Nephron (organoid): ENCODE data around the gene SAMD3.

Source experiments
- H3K27ac Mint-ChIP-seq, 3 experiments: 2 replicates each; pipeline ENCODE4 v1.8.0; 2020; ENCODE audit warnings: mixed read lengths in 3 of 3, mild to moderate bottlenecking in 2 of 3, moderate library complexity in 1 of 3
- H3K27me3 Mint-ChIP-seq: 2 replicates; pipeline ENCODE4 v1.8.0; 2021; ENCODE audit warnings: low read depth, mild to moderate bottlenecking, moderate library complexity, mixed read lengths
- H3K36me3 Mint-ChIP-seq: 2 replicates; pipeline ENCODE4 v1.8.0; 2020; ENCODE audit warnings: low read depth, mixed read lengths
- H3K4me1 Mint-ChIP-seq: 2 replicates; pipeline ENCODE4 v1.8.0; 2020; ENCODE audit warnings: mixed read lengths
- H3K4me3 Mint-ChIP-seq, 3 experiments: 2 replicates each; pipeline ENCODE4 v1.8.0; 2020; ENCODE audit warnings: mild to moderate bottlenecking in 3 of 3, mixed read lengths in 3 of 3, moderate library complexity in 2 of 3
- H3K9me3 Mint-ChIP-seq: 2 replicates; pipeline ENCODE4 v1.8.0; 2020; ENCODE audit warnings: mixed read lengths
- TF ChIP-seq, protein P1 (sequence below), 3 experiments: fragments of 200-600 bp; sonication (generic); IDR thresholded peaks; one replicate each; pipeline ENCODE4 v1.5.0; 2021; ENCODE audit warnings: antibody characterized with exemption in 3 of 3; ENCODE audit not compliant: unreplicated experiment in 3 of 3

Gene SAMD3

DNA sequence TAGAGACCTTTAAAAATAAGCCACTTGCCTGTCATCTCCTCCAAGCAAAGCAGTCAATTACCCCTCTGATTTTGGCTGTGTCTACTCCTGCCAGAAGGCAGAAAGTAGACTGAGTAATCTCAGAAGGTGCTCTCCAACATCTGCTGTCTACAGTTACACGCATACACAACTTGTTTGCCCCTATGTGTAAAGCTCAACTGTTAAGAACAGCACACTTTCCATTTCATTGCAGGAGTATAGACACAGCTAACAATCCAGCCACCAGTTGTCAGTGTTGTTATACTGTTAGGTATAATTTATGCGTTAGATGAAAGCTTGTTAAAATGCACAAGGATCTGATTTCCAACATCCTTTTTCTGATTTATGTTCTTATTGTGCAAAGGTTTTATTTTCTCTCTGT, 88.2 kb downstream of the SAMD3 start:
- H3K27ac Mint-ChIP-seq, result no peak overlapping the region
- no peaks in the 10 kb centered on the region for H3K9me3 Mint-ChIP-seq
- no peak overlapping the region for H3K4me3 Mint-ChIP-seq
- H3K36me3 Mint-ChIP-seq, result peaks cover 49% of the 10 kb centered on the region
- TF ChIP-seq, protein P1, sequence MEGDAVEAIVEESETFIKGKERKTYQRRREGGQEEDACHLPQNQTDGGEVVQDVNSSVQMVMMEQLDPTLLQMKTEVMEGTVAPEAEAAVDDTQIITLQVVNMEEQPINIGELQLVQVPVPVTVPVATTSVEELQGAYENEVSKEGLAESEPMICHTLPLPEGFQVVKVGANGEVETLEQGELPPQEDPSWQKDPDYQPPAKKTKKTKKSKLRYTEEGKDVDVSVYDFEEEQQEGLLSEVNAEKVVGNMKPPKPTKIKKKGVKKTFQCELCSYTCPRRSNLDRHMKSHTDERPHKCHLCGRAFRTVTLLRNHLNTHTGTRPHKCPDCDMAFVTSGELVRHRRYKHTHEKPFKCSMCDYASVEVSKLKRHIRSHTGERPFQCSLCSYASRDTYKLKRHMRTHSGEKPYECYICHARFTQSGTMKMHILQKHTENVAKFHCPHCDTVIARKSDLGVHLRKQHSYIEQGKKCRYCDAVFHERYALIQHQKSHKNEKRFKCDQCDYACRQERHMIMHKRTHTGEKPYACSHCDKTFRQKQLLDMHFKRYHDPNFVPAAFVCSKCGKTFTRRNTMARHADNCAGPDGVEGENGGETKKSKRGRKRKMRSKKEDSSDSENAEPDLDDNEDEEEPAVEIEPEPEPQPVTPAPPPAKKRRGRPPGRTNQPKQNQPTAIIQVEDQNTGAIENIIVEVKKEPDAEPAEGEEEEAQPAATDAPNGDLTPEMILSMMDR (IDR thresholded peaks at IDR 0.05; ENCODE audit: unreplicated experiment in 3 of 3), result no peak
- peaks cover 5% of the 10 kb centered on the region for H3K4me1 Mint-ChIP-seq
- no peaks in the 10 kb centered on the region for H3K27me3 Mint-ChIP-seq

DNA sequence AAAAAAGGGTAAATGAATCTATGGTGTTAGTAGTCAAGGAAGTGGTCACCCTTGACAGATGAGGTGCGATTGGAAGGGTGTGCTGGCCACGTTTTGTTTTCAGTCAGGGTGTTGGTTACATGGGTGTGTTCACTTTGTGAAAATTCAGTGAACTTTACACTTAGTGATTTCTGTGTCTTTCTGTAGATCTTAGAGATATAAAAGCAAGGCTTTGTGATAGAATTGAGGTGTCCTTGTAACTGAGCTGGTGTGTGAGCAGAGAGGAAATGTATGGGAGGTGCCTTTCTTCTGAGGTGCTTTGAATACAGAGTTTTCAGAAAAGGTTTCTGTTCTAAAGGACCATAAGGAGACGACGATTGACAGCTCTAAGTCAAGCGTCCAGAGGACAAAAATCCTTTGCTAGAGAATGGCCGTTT, 90.5 kb downstream of the SAMD3 start:
- H3K4me1 Mint-ChIP-seq, result peaks cover 5% of the 10 kb centered on the region
- H3K4me3 Mint-ChIP-seq, result no peak overlapping the region
- peaks cover 32% of the 10 kb centered on the region for H3K36me3 Mint-ChIP-seq
- H3K27ac Mint-ChIP-seq, result no peak overlapping the region
- TF ChIP-seq, protein P1 (IDR thresholded peaks at IDR 0.05; ENCODE audit: unreplicated experiment in 3 of 3), result no peak
- no peaks in the 10 kb centered on the region for H3K27me3 Mint-ChIP-seq
- H3K9me3 Mint-ChIP-seq, result no peaks in the 10 kb centered on the region

DNA sequence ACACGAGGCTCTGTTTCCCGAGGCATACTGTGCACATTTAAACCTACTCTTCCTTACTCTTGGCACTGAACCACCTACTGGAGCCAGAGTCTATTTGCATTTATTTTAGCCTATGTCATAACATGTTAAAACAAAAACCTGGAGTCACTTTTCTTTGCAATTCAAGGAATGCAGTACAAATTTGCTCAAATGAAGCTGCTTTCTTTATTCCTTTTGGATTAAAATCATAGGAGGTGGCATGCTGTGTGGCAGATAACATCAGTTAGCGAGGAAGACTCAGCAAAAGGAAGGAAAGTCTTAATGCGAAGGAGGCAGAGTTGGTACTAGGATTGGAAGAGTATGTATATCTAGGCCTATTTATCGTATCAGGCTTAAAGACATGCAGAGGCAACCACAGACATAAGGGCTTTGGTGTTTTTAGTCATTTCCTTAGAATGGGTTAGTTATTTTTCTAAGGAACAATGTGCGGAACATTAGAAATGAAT, 92.9 kb downstream of the SAMD3 start:
- Mint-ChIP-seq H3K36me3 (peaks cover 24% of the 10 kb centered on the region), H3K9me3 (no peaks in the 10 kb centered on the region)

DNA sequence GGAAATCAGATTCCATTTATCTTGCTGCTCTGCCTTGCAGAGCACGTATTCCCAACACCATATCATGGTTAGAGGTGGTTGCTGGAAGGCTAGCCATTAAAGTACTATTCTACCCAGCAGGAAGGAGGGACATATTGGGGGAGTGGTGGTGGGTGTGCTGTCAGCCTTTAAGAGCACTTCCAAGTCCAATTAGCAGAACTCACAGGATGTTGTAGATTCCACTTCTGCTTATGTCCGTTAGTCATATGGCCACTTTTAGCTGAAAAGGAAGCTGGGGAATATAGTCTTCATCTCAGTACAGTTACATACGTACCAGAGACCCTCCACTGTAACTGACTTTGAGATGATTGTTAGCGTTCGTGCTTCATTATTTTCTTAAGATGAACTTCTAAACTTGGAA, 94.4 kb downstream of the SAMD3 start:
- Mint-ChIP-seq H3K36me3 (peaks cover 16% of the 10 kb centered on the region), H3K9me3 (no peaks in the 10 kb centered on the region), H3K27me3 (no peaks in the 10 kb centered on the region), H3K4me3 (no peak overlapping the region), H3K27ac (no peak overlapping the region), H3K4me1 (no peaks in the 10 kb centered on the region)
- TF ChIP-seq, protein P1 (IDR thresholded peaks at IDR 0.05; ENCODE audit: unreplicated experiment in 3 of 3), result no peak

More for the DNA sequence above, 92.9 kb downstream of the SAMD3 start:
- Mint-ChIP-seq H3K4me3 (no peak overlapping the region), H3K4me1 (peaks cover 5% of the 10 kb centered on the region), H3K27ac (no peak overlapping the region), H3K27me3 (no peaks in the 10 kb centered on the region)
- TF ChIP-seq, protein P1 (IDR thresholded peaks at IDR 0.05; ENCODE audit: unreplicated experiment in 3 of 3), result no peak

DNA sequence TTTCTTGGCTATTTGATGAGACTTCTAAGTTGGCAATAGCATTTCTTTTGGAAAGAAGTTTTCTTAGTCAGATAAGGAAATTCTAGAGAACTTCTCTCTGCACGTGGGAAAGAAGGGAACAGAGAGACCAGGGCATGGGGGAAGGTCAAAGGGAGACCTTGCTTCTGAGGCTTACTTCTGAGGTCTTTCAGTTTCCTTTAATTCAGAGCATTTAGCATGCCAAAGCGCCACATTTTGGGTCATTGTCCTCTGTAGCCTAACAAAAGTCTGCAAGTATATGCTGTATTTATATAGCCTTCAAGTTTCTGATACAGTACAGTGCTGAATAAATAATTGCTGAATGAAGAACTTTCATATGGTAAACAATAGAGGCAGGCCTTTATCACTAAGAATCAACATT, 95.6 kb downstream of the SAMD3 start:
- H3K36me3 Mint-ChIP-seq, result peaks cover 14% of the 10 kb centered on the region
- TF ChIP-seq, protein P1 (IDR thresholded peaks at IDR 0.05; ENCODE audit: unreplicated experiment in 3 of 3), result no peak
- no peaks in the 10 kb centered on the region for H3K4me1 Mint-ChIP-seq
- H3K9me3 Mint-ChIP-seq, result no peaks in the 10 kb centered on the region
- H3K27me3 Mint-ChIP-seq, result no peaks in the 10 kb centered on the region
- no peak overlapping the region for H3K27ac Mint-ChIP-seq
- no peak overlapping the region for H3K4me3 Mint-ChIP-seq

DNA sequence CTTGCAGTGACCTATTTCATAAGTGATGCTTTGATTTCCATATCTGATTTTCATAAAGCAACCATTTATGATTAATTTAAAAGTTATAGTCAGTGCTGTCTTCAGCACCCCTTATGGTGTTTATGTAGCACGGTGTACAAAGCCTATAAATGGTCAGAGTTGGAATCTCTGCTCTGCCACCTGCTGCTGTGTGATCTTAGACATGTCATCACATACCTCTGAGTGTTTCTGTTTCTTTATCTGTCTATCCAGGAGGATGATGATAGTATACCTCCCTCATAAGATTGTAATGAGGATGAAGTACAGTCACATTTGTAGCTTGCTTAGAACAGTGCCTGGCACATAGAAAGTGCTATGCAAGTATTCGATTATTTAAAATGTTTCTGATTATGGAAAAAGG, 100.5 kb downstream of the SAMD3 start:
- Mint-ChIP-seq H3K27ac (no peak overlapping the region), H3K4me1 (peaks cover 10% of the 10 kb centered on the region), H3K36me3 (peaks cover 11% of the 10 kb centered on the region), H3K27me3 (no peaks in the 10 kb centered on the region), H3K9me3 (no peaks in the 10 kb centered on the region), H3K4me3 (no peak overlapping the region)
- TF ChIP-seq, protein P1 (IDR thresholded peaks at IDR 0.05; ENCODE audit: unreplicated experiment in 3 of 3), result no peak
